GM21423 (cell line): ENCODE results near the gene ASAP3.

Source experiments
- ATAC-seq: cut with Tn5 transposase; IDR thresholded peaks from one replicate; pipeline ENCODE4 v1.9.1; 2021; ENCODE audit warnings: mild to moderate bottlenecking, moderate library complexity; ENCODE audit not compliant: unreplicated experiment

Gene ASAP3

GRCh38 chr1:23451441-23451840 lies 32.5 kb downstream of the ASAP3 start:
- ATAC-seq = no peak

GRCh38 chr1:23450894-23451293 lies 33.1 kb downstream of the ASAP3 start:
- ATAC-seq = no peak

- ATAC-seq = no peak
Observed at GRCh38 chr1:23449958-23450357, 34.0 kb downstream of the ASAP3 start.

- ATAC-seq = no peak
Observed at GRCh38 chr1:23449306-23449705, 34.7 kb downstream of the ASAP3 start.

GRCh38 chr1:23448846-23449245 lies 35.1 kb downstream of the ASAP3 start:
- no peak for ATAC-seq

- ATAC-seq = no peak
Observed at GRCh38 chr1:23446661-23447310, 37.2 kb downstream of the ASAP3 start.

GRCh38 chr1:23444596-23445390 lies 39.2 kb downstream of the ASAP3 start:
- no peak for ATAC-seq

- ATAC-seq = no peak
Observed at GRCh38 chr1:23444104-23444533, 39.9 kb downstream of the ASAP3 start.

- no peak for ATAC-seq
Observed at GRCh38 chr1:23442751-23443150, 41.2 kb downstream of the ASAP3 start.

- no peak for ATAC-seq
Observed at GRCh38 chr1:23441446-23442148, 42.4 kb downstream of the ASAP3 start.

GRCh38 chr1:23438545-23438944 lies 45.4 kb downstream of the ASAP3 start:
- ATAC-seq = no peak

- ATAC-seq = no peak
Observed at GRCh38 chr1:23437355-23437664, 46.7 kb downstream of the ASAP3 start.

GRCh38 chr1:23436520-23437354 lies 47.2 kb downstream of the ASAP3 start:
- no peak for ATAC-seq

GRCh38 chr1:23434260-23434775 lies 49.7 kb downstream of the ASAP3 start:
- no peak for ATAC-seq

GRCh38 chr1:23433122-23433521 lies 50.9 kb downstream of the ASAP3 start:
- ATAC-seq = no peak

- no peak for ATAC-seq
Observed at GRCh38 chr1:23431431-23431830, 52.5 kb downstream of the ASAP3 start.

- no peak for ATAC-seq
Observed at GRCh38 chr1:23430803-23431202, 53.2 kb downstream of the ASAP3 start.

- ATAC-seq = no peak
Observed at GRCh38 chr1:23428136-23428905, 55.7 kb downstream of the ASAP3 start.

GRCh38 chr1:23427550-23427949 lies 56.4 kb downstream of the ASAP3 start:
- no peak for ATAC-seq

- no peak for ATAC-seq
Observed at GRCh38 chr1:23426828-23427227, 57.2 kb downstream of the ASAP3 start.
